COLO829 (cell line): ENCODE data around the gene ANKRD30B.
"Not testable (repeated sequence)": the region's sequence is repeated elsewhere in the genome, so short reads cannot be mapped to it uniquely, and the experiment has no call there.

Experiments used
- DNase-seq: peaks from one replicate; pipeline ENCODE4 v3.0.0; 2012; ENCODE audit warnings: low spot score

The ANKRD30B gene

DNA sequence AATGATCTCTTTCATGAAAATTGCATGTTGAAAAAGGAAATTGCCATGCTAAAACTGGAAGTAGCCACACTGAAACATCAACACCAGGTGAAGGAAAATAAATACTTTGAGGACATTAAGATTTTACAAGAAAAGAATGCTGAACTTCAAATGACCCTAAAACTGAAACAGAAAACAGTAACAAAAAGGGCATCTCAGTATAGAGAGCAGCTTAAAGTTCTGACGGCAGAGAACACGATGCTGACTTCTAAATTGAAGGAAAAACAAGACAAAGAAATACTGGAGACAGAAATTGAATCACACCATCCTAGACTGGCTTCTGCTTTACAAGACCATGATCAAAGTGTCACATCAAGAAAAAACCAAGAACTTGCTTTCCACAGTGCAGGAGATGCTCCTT is 103.6 kb downstream of the ANKRD30B start:
- DNase-seq = not testable (repeated sequence)

DNA sequence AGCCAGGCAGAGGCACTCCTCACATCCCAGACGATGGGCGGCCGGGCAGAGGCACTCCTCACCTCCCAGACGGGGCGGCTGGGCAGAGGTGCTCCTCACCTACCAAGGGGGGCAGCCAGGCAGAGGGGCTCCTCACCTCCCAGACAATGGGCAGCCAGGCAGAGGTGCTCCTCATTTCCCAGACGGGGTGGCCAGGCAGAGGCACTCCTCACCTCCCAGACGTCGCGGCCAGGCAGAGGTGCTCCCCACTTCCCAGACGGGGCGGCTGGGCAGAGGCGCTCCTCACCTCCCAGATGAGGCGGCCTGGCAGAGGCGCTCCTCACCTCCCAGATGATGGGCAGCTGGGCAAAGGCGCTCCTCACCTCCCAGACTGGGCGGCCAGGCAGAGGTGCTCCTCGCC is 107.7 kb downstream of the ANKRD30B start:
- not testable (repeated sequence) for DNase-seq

DNA sequence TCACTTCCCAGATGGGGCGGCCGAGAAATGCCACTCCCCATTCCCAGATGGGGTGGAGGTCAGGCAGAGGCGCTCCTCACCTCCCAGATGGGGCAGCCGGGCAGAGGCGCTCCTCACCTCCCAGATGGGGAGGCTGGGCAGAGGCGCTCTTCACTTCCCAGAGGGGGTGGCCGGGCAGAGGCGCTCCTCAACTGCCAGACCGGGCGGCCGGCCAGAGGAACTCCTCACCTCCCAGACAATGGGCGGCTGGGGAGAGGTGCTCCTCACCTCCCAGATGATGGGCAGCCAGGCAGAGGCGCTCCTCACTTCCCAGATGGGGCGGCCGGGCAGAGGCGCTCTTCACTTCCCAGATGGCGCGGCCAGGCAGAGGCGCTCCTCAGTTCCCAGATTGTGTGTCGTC is 108.3 kb downstream of the ANKRD30B start:
- DNase-seq = not testable (repeated sequence)

DNA sequence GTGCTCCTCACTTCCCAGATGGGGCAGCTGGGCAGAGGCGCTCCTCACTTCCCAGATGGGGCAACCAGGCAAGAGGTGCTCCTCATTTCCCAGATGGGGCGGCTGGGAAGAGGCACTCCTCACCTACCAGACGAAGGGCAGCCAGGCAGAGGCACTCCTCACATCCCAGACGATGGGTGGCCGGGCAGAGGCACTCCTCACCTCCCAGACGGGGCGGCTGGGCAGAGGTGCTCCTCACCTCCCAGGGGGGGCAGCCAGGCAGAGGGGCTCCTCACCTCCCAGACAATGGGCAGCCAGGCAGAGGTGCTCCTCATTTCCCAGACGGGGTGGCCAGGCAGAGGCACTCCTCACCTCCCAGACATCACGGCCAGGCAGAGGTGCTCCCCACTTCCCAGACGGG is 110.5 kb downstream of the ANKRD30B start:
- not testable (repeated sequence) for DNase-seq

DNA sequence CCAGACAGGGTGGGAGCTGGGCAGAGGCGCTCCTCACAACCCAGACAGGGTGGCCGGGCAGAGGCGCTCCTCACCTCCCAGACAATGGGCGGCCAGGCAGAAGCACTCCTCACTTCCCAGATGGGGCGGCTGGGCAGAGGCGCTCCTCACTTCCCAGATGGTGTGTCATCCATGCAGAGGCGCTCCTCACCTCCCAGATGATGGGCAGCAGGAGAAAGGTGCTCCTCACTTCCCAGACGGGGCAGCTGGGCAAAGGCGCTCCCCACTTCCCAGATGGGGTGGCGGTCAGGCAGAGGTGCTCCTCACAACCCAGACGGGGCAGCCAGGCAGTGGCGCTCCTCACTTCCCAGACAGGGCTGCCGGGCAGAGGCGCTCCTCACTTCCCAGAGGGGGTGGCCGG is 112.0 kb downstream of the ANKRD30B start:
- DNase-seq = not testable (repeated sequence)

DNA sequence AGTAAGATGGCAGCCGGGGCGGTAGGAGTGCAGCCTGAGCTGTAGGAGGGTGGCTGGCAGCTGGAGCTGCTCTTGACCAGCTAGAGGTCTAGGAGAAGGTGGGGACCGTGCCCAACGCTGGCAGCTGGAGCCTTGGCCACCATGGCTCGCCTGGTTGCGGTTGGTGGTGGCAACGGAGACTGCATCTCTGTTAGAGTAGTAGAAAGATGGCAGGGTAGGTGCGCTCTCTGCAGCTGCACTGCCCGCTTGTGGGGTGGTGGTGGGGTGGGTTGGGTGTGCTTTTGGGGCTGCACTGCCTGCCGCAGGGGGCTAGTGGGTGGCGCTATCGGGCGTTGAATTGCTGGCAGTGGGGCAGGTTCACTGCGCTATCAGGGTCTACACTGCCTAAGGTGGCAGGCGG is 118.5 kb downstream of the ANKRD30B start:
- not testable (repeated sequence) for DNase-seq

DNA sequence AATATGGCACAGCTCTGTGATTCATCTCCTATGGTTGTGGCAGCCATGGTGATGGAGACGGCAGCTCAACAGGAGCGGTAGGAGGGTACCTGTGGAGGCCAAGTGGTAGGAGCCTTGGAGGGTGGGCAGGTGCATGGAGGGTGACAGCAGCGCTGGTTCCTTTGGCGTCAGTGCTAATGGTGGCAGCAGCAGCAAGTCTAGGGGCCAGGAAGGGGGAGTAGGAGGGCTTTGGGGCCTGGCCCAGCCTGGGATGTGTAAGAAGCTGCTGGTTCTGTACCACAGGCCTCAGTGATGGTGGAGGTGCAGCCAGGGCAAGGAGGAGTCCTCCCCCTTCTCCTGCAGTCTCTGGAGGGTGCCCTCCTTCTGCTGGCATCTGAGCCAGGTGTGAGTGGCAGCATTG is 120.0 kb downstream of the ANKRD30B start:
- DNase-seq = not testable (repeated sequence)

DNA sequence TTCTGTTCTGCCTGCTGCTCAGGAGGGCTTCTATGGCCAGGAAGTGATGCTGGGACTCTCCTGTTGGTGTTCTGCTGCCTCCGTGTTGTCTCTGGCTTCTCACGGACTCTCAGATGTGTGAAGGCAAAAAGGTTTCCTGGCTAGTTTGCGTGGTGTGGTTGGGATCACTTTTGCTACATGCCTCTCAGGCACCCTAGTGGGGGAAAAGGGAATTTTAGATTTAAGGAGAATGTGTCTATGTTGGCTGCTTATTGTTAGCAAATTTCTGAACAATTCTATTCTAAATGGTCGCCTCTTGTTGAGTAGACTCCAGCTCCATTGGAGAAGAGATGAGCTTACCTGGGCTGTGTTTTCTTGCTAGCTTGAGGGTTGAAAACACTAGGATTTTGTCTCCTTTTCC is 120.9 kb downstream of the ANKRD30B start:
- not testable (repeated sequence) for DNase-seq

DNA sequence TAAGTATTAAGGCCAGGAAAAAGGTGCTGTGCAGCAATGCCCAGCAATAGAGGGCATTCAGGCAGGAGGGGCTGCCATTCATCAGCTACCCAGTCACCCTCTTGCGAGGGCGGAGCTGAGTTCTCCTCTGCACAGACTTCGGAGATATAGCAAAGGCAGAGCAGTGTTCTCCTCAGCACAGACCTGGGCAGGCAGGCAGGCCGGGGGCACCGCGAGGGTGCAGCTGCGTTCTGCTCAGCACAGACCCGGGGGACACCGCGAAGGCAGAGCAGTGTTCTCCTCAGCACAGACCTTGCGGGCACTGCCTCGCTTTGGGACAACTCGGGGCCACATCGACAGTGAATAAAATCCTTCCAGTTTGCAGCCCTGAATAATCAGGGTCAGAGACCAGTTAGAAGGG is 130.9 kb downstream of the ANKRD30B start:
- not testable (repeated sequence) for DNase-seq

DNA sequence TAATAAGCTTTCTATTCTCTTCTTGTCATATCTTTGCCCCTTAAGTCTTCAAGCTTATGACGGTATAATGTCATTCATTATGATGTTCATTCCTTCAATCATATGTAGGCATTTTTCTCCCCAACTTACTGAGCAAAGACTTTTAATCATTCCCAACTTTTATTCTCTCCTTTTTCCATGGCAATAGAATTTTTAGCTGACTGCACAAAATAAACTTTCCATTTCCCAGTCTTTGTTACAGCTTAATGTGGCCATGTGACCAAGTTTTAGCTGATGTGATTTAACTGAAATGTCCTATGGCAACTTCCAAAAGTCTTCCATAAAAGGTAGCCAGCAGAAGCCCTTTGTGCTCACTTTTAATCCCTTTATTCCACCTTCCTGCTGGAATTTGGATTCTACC is 152.5 kb downstream of the ANKRD30B start:
- no peak for DNase-seq
